Gastrocnemius medialis (tissue), 4 donors: ENCODE results near the gene THSD7B.

Experiments
- CTCF ChIP-seq, 5 experiments: fragments of 450-650 bp in 3 of 5; fragments of 200-600 bp in 2 of 5; sonication (generic) in 2 of 5; IDR thresholded peaks in 4 of 5; conservative IDR thresholded peaks in 1 of 5; 1 replicate in 4 of 5; 2 replicates in 1 of 5; pipeline ENCODE4 v1.5.1; 2016 to 2019; ENCODE audit warnings: antibody characterized with exemption in 5 of 5, mild to moderate bottlenecking in 3 of 5, moderate library complexity in 3 of 5
- POLR2A ChIP-seq, 2 donors: fragments of 450-650 bp; IDR thresholded peaks; one replicate each; pipeline ENCODE4 v1.6.1; 2017; ENCODE audit warnings: antibody characterized with exemption in 2 of 2, mild to moderate bottlenecking in 2 of 2, moderate library complexity in 2 of 2

- TF ChIP-seq CTCF (IDR thresholded peaks at IDR 0.05 in 4 of 5, conservative IDR thresholded peaks at IDR 0.05 in 1 of 5) (no peak), POLR2A (IDR thresholded peaks at IDR 0.05) (no peak)
Observed at GRCh38 chr2:136917411-136917881, 152.1 kb downstream of the THSD7B start.
